Measurements from ENCODE around the gene TRAPPC2. TPM values are rescaled to one million over a fixed set of nuclear protein-coding genes. Genes with fewer than 3 reads are reported as not detected.
"Not testable (repeated sequence)": the region's sequence is repeated elsewhere in the genome, so short reads cannot be mapped to it uniquely, and the experiment has no call there.

TRAPPC2 gene
- total RNA-seq, 1 donor from 2014 or later = 12.4 TPM

DNA sequence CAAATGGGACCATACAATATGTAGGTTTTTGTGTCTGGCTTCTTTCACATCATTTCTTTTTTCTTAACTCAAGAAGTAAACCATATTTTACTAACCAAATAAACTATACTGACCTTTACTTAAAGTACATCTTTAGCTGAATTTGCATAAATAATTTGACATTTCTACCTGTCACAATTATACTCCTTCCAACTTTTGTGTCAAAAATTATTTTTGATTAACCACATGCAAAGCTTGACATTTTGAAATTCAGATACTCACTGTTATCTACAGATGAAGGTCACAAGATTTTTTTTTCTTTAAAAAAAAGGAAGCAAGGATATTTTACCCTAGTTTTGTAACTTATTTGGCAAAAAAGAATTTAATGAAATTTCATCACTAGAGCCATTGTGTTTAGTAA, 57.5 kb downstream of the TRAPPC2 start:
- Mint-ChIP-seq H3K27ac (ENCODE audit: unreplicated experiment) (no peak overlapping the region), H3K27me3 (ENCODE audit: unreplicated experiment) (no peaks in the 10 kb centered on the region), H3K36me3 (ENCODE audit: low read depth, unreplicated experiment) (no peaks in the 10 kb centered on the region), H3K9me3 (ENCODE audit: unreplicated experiment) (no peaks in the 10 kb centered on the region), H3K4me1 (ENCODE audit: unreplicated experiment) (no peaks in the 10 kb centered on the region), H3K4me3 (ENCODE audit: unreplicated experiment) (no peak overlapping the region)
- TF ChIP-seq, protein P1, sequence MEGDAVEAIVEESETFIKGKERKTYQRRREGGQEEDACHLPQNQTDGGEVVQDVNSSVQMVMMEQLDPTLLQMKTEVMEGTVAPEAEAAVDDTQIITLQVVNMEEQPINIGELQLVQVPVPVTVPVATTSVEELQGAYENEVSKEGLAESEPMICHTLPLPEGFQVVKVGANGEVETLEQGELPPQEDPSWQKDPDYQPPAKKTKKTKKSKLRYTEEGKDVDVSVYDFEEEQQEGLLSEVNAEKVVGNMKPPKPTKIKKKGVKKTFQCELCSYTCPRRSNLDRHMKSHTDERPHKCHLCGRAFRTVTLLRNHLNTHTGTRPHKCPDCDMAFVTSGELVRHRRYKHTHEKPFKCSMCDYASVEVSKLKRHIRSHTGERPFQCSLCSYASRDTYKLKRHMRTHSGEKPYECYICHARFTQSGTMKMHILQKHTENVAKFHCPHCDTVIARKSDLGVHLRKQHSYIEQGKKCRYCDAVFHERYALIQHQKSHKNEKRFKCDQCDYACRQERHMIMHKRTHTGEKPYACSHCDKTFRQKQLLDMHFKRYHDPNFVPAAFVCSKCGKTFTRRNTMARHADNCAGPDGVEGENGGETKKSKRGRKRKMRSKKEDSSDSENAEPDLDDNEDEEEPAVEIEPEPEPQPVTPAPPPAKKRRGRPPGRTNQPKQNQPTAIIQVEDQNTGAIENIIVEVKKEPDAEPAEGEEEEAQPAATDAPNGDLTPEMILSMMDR (IDR thresholded peaks at IDR 0.05; ENCODE audit: unreplicated experiment) = no peak
- DNase-seq (ENCODE audit: low spot score) = no peak

DNA sequence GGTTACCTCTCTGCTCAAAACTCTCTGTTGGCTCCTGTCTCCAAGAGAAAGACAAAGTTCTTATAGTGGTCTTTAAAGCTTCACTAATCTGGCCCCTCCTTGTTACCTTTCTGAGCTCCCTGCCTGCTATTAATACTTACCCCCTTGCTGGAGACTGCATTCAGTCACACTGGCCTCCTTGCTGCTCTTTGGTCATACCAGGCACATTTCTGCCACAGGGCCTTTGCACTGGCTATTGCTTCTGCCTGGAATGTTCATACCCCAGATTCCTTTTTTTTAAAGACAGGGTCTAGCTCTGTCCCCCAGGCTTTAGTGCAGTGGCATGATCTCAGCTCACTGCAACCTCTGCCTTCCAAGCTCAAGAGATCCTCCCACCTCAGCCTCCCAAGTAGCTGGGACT, 61.4 kb downstream of the TRAPPC2 start:
- TF ChIP-seq, protein P1 (IDR thresholded peaks at IDR 0.05; ENCODE audit: unreplicated experiment) = no peak
- DNase-seq (ENCODE audit: low spot score) = no peak
- Mint-ChIP-seq H3K27me3 (ENCODE audit: unreplicated experiment) (no peaks in the 10 kb centered on the region), H3K4me1 (ENCODE audit: unreplicated experiment) (no peaks in the 10 kb centered on the region), H3K27ac (ENCODE audit: unreplicated experiment) (no peak overlapping the region), H3K9me3 (ENCODE audit: unreplicated experiment) (no peaks in the 10 kb centered on the region), H3K4me3 (ENCODE audit: unreplicated experiment) (no peak overlapping the region), H3K36me3 (ENCODE audit: low read depth, unreplicated experiment) (no peaks in the 10 kb centered on the region)

DNA sequence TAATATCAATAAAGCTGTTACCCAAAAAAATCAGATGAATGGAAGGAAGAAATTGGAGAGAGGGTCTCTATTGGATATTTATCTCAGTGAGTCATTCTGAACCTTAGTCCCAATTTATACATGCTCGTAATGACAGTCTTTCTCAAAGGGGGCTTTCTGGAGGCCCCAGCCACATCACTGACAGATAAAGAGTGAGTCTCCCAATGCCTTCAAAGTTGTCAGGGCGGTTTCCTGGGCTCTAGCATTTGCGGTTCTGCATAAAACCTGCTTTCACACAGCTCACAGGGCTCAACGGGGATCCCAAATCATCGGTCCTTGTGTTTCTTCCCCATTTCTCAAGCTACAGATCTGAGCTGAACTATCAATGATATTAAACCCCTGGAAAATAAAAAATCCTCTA, 64.2 kb downstream of the TRAPPC2 start:
- TF ChIP-seq, protein P1 (IDR thresholded peaks at IDR 0.05; ENCODE audit: unreplicated experiment) = no peak
- H3K27me3 Mint-ChIP-seq (ENCODE audit: unreplicated experiment) = peaks cover 1% of the 10 kb centered on the region
- H3K4me1 Mint-ChIP-seq (ENCODE audit: unreplicated experiment) = no peaks in the 10 kb centered on the region
- H3K36me3 Mint-ChIP-seq (ENCODE audit: low read depth, unreplicated experiment) = no peaks in the 10 kb centered on the region
- no peak overlapping the region for H3K27ac Mint-ChIP-seq (ENCODE audit: unreplicated experiment)
- no peak overlapping the region for H3K4me3 Mint-ChIP-seq (ENCODE audit: unreplicated experiment)
- no peak for DNase-seq (ENCODE audit: low spot score)
- H3K9me3 Mint-ChIP-seq (ENCODE audit: unreplicated experiment) = no peaks in the 10 kb centered on the region

DNA sequence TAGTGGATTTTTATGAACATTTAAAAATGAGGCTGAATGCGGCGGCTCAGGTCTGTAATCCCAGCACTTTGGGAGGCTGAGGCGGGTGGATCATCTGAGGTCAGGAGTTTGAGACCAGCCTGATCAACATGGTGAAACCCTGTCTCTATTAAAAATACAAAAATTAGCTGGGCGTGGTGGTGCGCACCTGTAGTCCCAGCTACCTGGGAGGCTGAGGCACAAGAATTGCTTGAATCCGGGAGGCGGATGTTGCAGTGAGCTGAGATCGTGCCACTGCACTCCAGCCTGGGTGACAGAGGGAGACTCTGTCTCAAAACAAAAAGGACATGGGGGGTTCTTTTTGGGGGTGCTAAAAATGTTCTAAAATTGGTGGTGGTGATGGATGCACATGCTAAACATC, 64.7 kb downstream of the TRAPPC2 start:
- H3K4me1 Mint-ChIP-seq (ENCODE audit: unreplicated experiment); DNase-seq (ENCODE audit: low spot score); H3K4me3 Mint-ChIP-seq (ENCODE audit: unreplicated experiment); H3K27ac Mint-ChIP-seq (ENCODE audit: unreplicated experiment); H3K9me3 Mint-ChIP-seq (ENCODE audit: unreplicated experiment); H3K27me3 Mint-ChIP-seq (ENCODE audit: unreplicated experiment); H3K36me3 Mint-ChIP-seq (ENCODE audit: low read depth, unreplicated experiment): not testable (repeated sequence)

DNA sequence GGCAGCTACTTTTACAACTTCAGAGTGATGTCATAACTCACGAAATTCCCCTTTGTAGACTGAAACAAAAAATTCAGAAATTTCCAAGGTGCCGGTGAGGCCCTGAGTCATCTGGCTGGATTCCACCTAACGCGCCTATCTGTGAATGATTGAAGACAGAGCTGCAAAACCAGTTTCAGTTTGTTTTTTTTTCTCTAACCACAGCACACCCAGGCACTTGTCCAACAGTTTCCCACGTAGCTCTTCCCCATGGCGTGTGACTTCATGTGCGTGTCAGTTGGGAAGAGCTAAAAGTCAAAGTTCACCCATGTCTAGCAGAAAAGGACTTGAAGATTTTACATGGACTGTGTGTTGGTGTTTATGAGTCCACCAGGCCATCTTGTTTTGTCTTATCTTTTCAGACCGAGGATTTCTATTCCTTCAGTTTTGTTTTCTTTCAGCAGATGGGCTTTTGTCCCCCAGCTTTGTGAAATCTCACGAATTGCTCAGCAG, 65.1 kb downstream of the TRAPPC2 start:
- H3K4me1 Mint-ChIP-seq (ENCODE audit: unreplicated experiment) = no peaks in the 10 kb centered on the region

More for the DNA sequence above, 65.1 kb downstream of the TRAPPC2 start:
- TF ChIP-seq, protein P1 (IDR thresholded peaks at IDR 0.05; ENCODE audit: unreplicated experiment) = no peak
- Mint-ChIP-seq H3K4me3 (ENCODE audit: unreplicated experiment) (no peak overlapping the region), H3K9me3 (ENCODE audit: unreplicated experiment) (no peaks in the 10 kb centered on the region), H3K36me3 (ENCODE audit: low read depth, unreplicated experiment) (no peaks in the 10 kb centered on the region), H3K27me3 (ENCODE audit: unreplicated experiment) (peaks cover 1% of the 10 kb centered on the region), H3K27ac (ENCODE audit: unreplicated experiment) (no peak overlapping the region)
- DNase-seq (ENCODE audit: low spot score) = no peak

Data from endothelial cell (in vitro differentiated cells).